CD4-positive, CD25-positive, alpha-beta regulatory T cell (primary cell): ENCODE results near the gene MEF2C. TPM values are rescaled to one million over a fixed set of nuclear protein-coding genes. Genes with fewer than 3 reads are reported as not detected.

Source experiments
- ATAC-seq, 2 donors: fragments of 150-1000 bp; cut with Tn5 transposase; one replicate each; pipeline ENCODE4 v1.10.0; 2021; ENCODE audit warnings: low read depth in 2 of 2, moderate number of reproducible peaks in 2 of 2, moderate library complexity in 1 of 2
- DNase-seq, 3 donors: peaks; one replicate each; pipeline versions ENCODE4 v3.0.0 to v3.0.0-alpha.2; 2012 to 2022; ENCODE audit warnings: mixed read lengths in 1 of 3
- H3K27ac ChIP-seq: one replicate; pipeline ENCODE4 v1.7.0; 2013; ENCODE audit warnings: mild to moderate bottlenecking, low read length; ENCODE audit not compliant: insufficient read depth, poor library complexity, severe bottlenecking
- H3K27me3 ChIP-seq: one replicate; pipeline ENCODE4 v1.7.0; 2013; ENCODE audit warnings: low read length; ENCODE audit not compliant: control insufficient read depth, insufficient read depth
- H3K36me3 ChIP-seq: one replicate; pipeline ENCODE4 v1.7.0; 2013; ENCODE audit warnings: mild to moderate bottlenecking, low read length, moderate library complexity; ENCODE audit not compliant: control insufficient read depth, insufficient read depth
- H3K4me1 ChIP-seq: 2 replicates; pipeline ENCODE4 v1.7.0; 2013; ENCODE audit warnings: mild to moderate bottlenecking, low read length; ENCODE audit not compliant: insufficient read depth, control insufficient read depth, poor library complexity, severe bottlenecking
- H3K4me3 ChIP-seq: one replicate; pipeline ENCODE4 v1.7.0; 2013; ENCODE audit warnings: low read depth, mild to moderate bottlenecking, low read length, moderate library complexity
- H3K9me3 ChIP-seq, 2 experiments: 1 replicate in 1 of 2; 2 replicates in 1 of 2; pipeline ENCODE4 v1.7.0; 2013; ENCODE audit warnings: low read length in 2 of 2, mild to moderate bottlenecking in 1 of 2, moderate library complexity in 1 of 2; ENCODE audit not compliant: control insufficient read depth in 2 of 2
- H3K27ac Mint-ChIP-seq, 3 donors: one replicate each; pipeline ENCODE4 v1.8.0; 2020 to 2022; ENCODE audit warnings: mild to moderate bottlenecking in 3 of 3, mixed read lengths in 3 of 3, moderate library complexity in 2 of 3
- H3K27me3 Mint-ChIP-seq: one replicate; pipeline ENCODE4 v1.8.0; 2022; ENCODE audit warnings: mild to moderate bottlenecking, mixed read lengths
- H3K36me3 Mint-ChIP-seq: one replicate; pipeline ENCODE4 v1.8.0; 2020; ENCODE audit warnings: mixed read lengths
- H3K4me1 Mint-ChIP-seq, 4 donors: one replicate each; pipeline ENCODE4 v1.8.0; 2020 to 2022; ENCODE audit warnings: mixed read lengths in 4 of 4, mild to moderate bottlenecking in 1 of 4
- H3K4me3 Mint-ChIP-seq, 4 donors: one replicate each; pipeline ENCODE4 v1.8.0; 2020 to 2022; ENCODE audit warnings: mild to moderate bottlenecking in 4 of 4, mixed read lengths in 4 of 4, moderate library complexity in 3 of 4
- H3K9me3 Mint-ChIP-seq, 7 donors: one replicate each; pipeline ENCODE4 v1.8.0; 2020 to 2022; ENCODE audit warnings: mixed read lengths in 7 of 7, mild to moderate bottlenecking in 3 of 7, moderate library complexity in 2 of 7
- polyA plus RNA-seq, 4 donors: library from polyadenylated mRNA; unstranded; fragments of 300-500 nt; fragmentation: Illumina TruSeq; gene quantifications; one replicate each; pipeline ENCODE4 v1.2.3, GENCODE V29; 2021
- total RNA-seq: library from RNA; stranded (reverse); gene quantifications from one replicate; pipeline ENCODE4 v1.2.3, GENCODE V29; 2022

MEF2C gene
- total and polyA plus RNA-seq, 5 donors from 2014 or later = 0.38 to 1.7 (median 1.6) TPM; not detected in 2

- Histone ChIP-seq H3K36me3 (no peaks in the 10 kb centered on the region), H3K9me3 (no peaks in the 10 kb centered on the region), H3K4me3 (no peak overlapping the region), H3K27ac (no peak overlapping the region), H3K4me1 (no peaks in the 10 kb centered on the region), H3K27me3 (no peaks in the 10 kb centered on the region)
- ATAC-seq (no peak), DNase-seq (no peak)
- no peaks in the 10 kb centered on the region for H3K36me3 Mint-ChIP-seq
- H3K9me3 Mint-ChIP-seq = peaks cover 0 to 4% (median 0%) of the 10 kb centered on the region in 7 donors
- H3K4me1 Mint-ChIP-seq = no peaks in the 10 kb centered on the region
- no peaks in the 10 kb centered on the region for H3K27me3 Mint-ChIP-seq
- H3K27ac Mint-ChIP-seq = no peak overlapping the region
- no peak overlapping the region for H3K4me3 Mint-ChIP-seq
Observed at GRCh38 chr5:88776692-88777091, 106.3 kb downstream of the MEF2C start.

GRCh38 chr5:88772831-88773230 lies 110.2 kb downstream of the MEF2C start:
- H3K27ac Mint-ChIP-seq = peak overlapping the region in 1 of 3 donors; percentile 60
- no peak overlapping the region for H3K27ac ChIP-seq

GRCh38 chr5:88772047-88772446 lies 110.9 kb downstream of the MEF2C start:
- Mint-ChIP-seq H3K4me3 (no peak overlapping the region), H3K27me3 (no peaks in the 10 kb centered on the region), H3K9me3 (peaks cover 0 to 2% (median 0%) of the 10 kb centered on the region in 7 donors), H3K4me1 (no peaks in the 10 kb centered on the region), H3K27ac (no peak overlapping the region), H3K36me3 (no peaks in the 10 kb centered on the region)
- no peak overlapping the region for H3K27ac ChIP-seq
- DNase-seq (no peak), ATAC-seq (no peak)
- no peak overlapping the region for H3K4me3 ChIP-seq
- H3K9me3 ChIP-seq = no peaks in the 10 kb centered on the region
- H3K4me1 ChIP-seq = no peaks in the 10 kb centered on the region
- no peaks in the 10 kb centered on the region for H3K36me3 ChIP-seq
- no peaks in the 10 kb centered on the region for H3K27me3 ChIP-seq

More at GRCh38 chr5:88772831-88773230, 110.2 kb downstream of the MEF2C start:
- DNase-seq (no peak), ATAC-seq (no peak)
- Histone ChIP-seq H3K27me3 (no peaks in the 10 kb centered on the region), H3K9me3 (no peaks in the 10 kb centered on the region), H3K4me1 (no peaks in the 10 kb centered on the region), H3K4me3 (no peak overlapping the region), H3K36me3 (no peaks in the 10 kb centered on the region)
- Mint-ChIP-seq H3K4me3 (no peak overlapping the region), H3K9me3 (peaks cover 0 to 2% (median 0%) of the 10 kb centered on the region in 7 donors), H3K36me3 (no peaks in the 10 kb centered on the region), H3K27me3 (no peaks in the 10 kb centered on the region), H3K4me1 (no peaks in the 10 kb centered on the region)

GRCh38 chr5:88770276-88771257 lies 112.4 kb downstream of the MEF2C start:
- H3K27ac Mint-ChIP-seq = no peak overlapping the region
- ATAC-seq = no peak
- no peaks in the 10 kb centered on the region for H3K27me3 Mint-ChIP-seq

GRCh38 chr5:88769165-88769564 lies 113.8 kb downstream of the MEF2C start:
- H3K4me3 Mint-ChIP-seq = no peak overlapping the region
- no peaks in the 10 kb centered on the region for H3K9me3 ChIP-seq
- DNase-seq (no peak), ATAC-seq (no peak)
- no peaks in the 10 kb centered on the region for H3K4me1 ChIP-seq
- no peaks in the 10 kb centered on the region for H3K36me3 Mint-ChIP-seq
- H3K27me3 ChIP-seq = no peaks in the 10 kb centered on the region
- H3K27me3 Mint-ChIP-seq = no peaks in the 10 kb centered on the region
- H3K36me3 ChIP-seq = no peaks in the 10 kb centered on the region
- no peak overlapping the region for H3K4me3 ChIP-seq
- H3K9me3 Mint-ChIP-seq = peaks cover 0 to 2% (median 0%) of the 10 kb centered on the region in 7 donors
- no peak overlapping the region for H3K27ac Mint-ChIP-seq
- no peak overlapping the region for H3K27ac ChIP-seq
- no peaks in the 10 kb centered on the region for H3K4me1 Mint-ChIP-seq

More at GRCh38 chr5:88770276-88771257, 112.4 kb downstream of the MEF2C start:
- DNase-seq = no peak
- Histone ChIP-seq H3K36me3 (no peaks in the 10 kb centered on the region), H3K4me1 (no peaks in the 10 kb centered on the region), H3K27me3 (no peaks in the 10 kb centered on the region), H3K9me3 (no peaks in the 10 kb centered on the region), H3K4me3 (no peak overlapping the region), H3K27ac (no peak overlapping the region)
- Mint-ChIP-seq H3K4me3 (no peak overlapping the region), H3K4me1 (no peaks in the 10 kb centered on the region), H3K36me3 (no peaks in the 10 kb centered on the region), H3K9me3 (peaks cover 0 to 2% (median 0%) of the 10 kb centered on the region in 7 donors)

GRCh38 chr5:88768411-88768810 lies 114.6 kb downstream of the MEF2C start:
- ATAC-seq (no peak), DNase-seq (no peak)
- Histone ChIP-seq H3K4me3 (no peak overlapping the region), H3K27me3 (no peaks in the 10 kb centered on the region), H3K36me3 (no peaks in the 10 kb centered on the region), H3K4me1 (no peaks in the 10 kb centered on the region), H3K27ac (no peak overlapping the region), H3K9me3 (no peaks in the 10 kb centered on the region)
- H3K27me3 Mint-ChIP-seq = no peaks in the 10 kb centered on the region
- H3K9me3 Mint-ChIP-seq = peaks cover 0 to 2% (median 0%) of the 10 kb centered on the region in 7 donors
- no peak overlapping the region for H3K4me3 Mint-ChIP-seq
- no peaks in the 10 kb centered on the region for H3K4me1 Mint-ChIP-seq
- no peak overlapping the region for H3K27ac Mint-ChIP-seq
- H3K36me3 Mint-ChIP-seq = no peaks in the 10 kb centered on the region

GRCh38 chr5:88765798-88766197 lies 117.2 kb downstream of the MEF2C start:
- no peaks in the 10 kb centered on the region for H3K36me3 Mint-ChIP-seq
- no peak for DNase-seq
- Histone ChIP-seq H3K4me1 (no peaks in the 10 kb centered on the region), H3K27me3 (no peaks in the 10 kb centered on the region), H3K9me3 (no peaks in the 10 kb centered on the region), H3K36me3 (no peaks in the 10 kb centered on the region), H3K27ac (no peak overlapping the region), H3K4me3 (no peak overlapping the region)
- H3K4me1 Mint-ChIP-seq = no peaks in the 10 kb centered on the region
- H3K4me3 Mint-ChIP-seq = no peak overlapping the region
- ATAC-seq = no peak
- no peak overlapping the region for H3K27ac Mint-ChIP-seq
- peaks cover 4% of the 10 kb centered on the region for H3K27me3 Mint-ChIP-seq
- no peaks in the 10 kb centered on the region for H3K9me3 Mint-ChIP-seq

- Histone ChIP-seq H3K27ac (no peak overlapping the region), H3K4me3 (no peak overlapping the region), H3K9me3 (no peaks in the 10 kb centered on the region), H3K27me3 (no peaks in the 10 kb centered on the region), H3K4me1 (no peaks in the 10 kb centered on the region), H3K36me3 (no peaks in the 10 kb centered on the region)
- no peak overlapping the region for H3K27ac Mint-ChIP-seq
- peaks cover 4% of the 10 kb centered on the region for H3K27me3 Mint-ChIP-seq
- H3K4me1 Mint-ChIP-seq = no peaks in the 10 kb centered on the region
- DNase-seq = no peak
- H3K4me3 Mint-ChIP-seq = no peak overlapping the region
- H3K9me3 Mint-ChIP-seq = no peaks in the 10 kb centered on the region
- ATAC-seq = no peak
- no peaks in the 10 kb centered on the region for H3K36me3 Mint-ChIP-seq
Observed at GRCh38 chr5:88765171-88765570, 117.8 kb downstream of the MEF2C start.
